HL-60 (cell line): Measurements from ENCODE around the gene TEX54.
A peak's percentile ranks its signal among the peaks of the same experiment; 100 is the strongest.

Experiments
- DNase-seq, 2 experiments: peaks; one replicate each; pipeline ENCODE4 v3.0.0-alpha.2; 2010 to 2020; ENCODE audit warnings: low read depth in 1 of 2, low spot score in 1 of 2
- H3K27ac ChIP-seq: fragments of 250-450 bp; sonication (Bioruptor Pico); replicated peaks from 2 replicates; pipeline ENCODE4 v1.5.1; 2020; ENCODE audit warnings: mild to moderate bottlenecking, moderate library complexity
- H3K27me3 ChIP-seq: fragments of 250-450 bp; sonication (Bioruptor Pico); 2 replicates; pipeline ENCODE4 v1.5.1; 2021; ENCODE audit warnings: mild to moderate bottlenecking, moderate library complexity; ENCODE audit not compliant: insufficient read depth, poor library complexity, severe bottlenecking
- H3K4me3 ChIP-seq: replicated peaks from 2 replicates; pipeline ENCODE4 v1.5.1; 2011; ENCODE audit warnings: mild to moderate bottlenecking, control low read depth, low read length; ENCODE audit not compliant: insufficient read depth
- GABPA ChIP-seq: IDR thresholded peaks from 2 replicates; pipeline ENCODE4 v1.6.1; 2012; ENCODE audit warnings: low read depth
- POLR2AphosphoS5 ChIP-seq: IDR thresholded peaks from 2 replicates; pipeline ENCODE4 v1.6.1; 2012; ENCODE audit warnings: low read depth
- SPI1 ChIP-seq: IDR thresholded peaks from 2 replicates; pipeline ENCODE4 v1.6.1; 2012; ENCODE audit warnings: low read depth, mild to moderate bottlenecking, borderline replicate concordance
- TF ChIP-seq, protein P1 (sequence below): IDR thresholded peaks from one replicate; pipeline ENCODE4 v1.5.1; 2011; ENCODE audit warnings: low read length, control low read depth, inconsistent platforms; ENCODE audit not compliant: insufficient read depth
- TF ChIP-seq, protein P2 (sequence below): IDR thresholded peaks from 2 replicates; pipeline ENCODE4 v1.6.1; 2012; ENCODE audit warnings: low read depth; ENCODE audit not compliant: insufficient replicate concordance

TEX54 gene

DNA sequence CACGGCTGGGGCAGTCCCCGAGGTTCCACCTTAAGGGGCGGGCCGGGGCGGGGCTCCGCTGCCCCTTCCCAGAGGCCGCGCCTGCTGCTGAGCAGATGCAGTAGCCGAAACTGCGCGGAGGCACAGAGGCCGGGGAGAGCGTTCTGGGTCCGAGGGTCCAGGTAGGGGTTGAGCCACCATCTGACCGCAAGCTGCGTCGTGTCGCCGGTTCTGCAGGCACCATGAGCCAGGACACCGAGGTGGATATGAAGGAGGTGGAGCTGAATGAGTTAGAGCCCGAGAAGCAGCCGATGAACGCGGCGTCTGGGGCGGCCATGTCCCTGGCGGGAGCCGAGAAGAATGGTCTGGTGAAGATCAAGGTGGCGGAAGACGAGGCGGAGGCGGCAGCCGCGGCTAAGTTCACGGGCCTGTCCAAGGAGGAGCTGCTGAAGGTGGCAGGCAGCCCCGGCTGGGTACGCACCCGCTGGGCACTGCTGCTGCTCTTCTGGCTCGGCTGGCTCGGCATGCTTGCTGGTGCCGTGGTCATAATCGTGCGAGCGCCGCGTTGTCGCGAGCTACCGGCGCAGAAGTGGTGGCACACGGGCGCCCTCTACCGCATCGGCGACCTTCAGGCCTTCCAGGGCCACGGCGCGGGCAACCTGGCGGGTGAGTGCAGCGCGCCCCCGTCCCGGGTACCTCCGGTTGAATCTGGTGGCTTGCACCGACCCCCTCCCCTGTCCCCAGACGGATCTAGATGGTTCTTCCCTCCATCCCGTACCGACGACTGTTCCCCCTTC is 48.4 kb upstream of the TEX54 start, which contains the start of gene SLC3A2:
SLC3A2 (plus strand) TSS at position 94 of the 776 bp plus-strand sequence; CDS start at position 222, 128 bp downstream.
- TF ChIP-seq POLR2AphosphoS5 (peak; percentile 98), GABPA (no peak), SPI1 (no peak)
- TF ChIP-seq, protein P1, sequence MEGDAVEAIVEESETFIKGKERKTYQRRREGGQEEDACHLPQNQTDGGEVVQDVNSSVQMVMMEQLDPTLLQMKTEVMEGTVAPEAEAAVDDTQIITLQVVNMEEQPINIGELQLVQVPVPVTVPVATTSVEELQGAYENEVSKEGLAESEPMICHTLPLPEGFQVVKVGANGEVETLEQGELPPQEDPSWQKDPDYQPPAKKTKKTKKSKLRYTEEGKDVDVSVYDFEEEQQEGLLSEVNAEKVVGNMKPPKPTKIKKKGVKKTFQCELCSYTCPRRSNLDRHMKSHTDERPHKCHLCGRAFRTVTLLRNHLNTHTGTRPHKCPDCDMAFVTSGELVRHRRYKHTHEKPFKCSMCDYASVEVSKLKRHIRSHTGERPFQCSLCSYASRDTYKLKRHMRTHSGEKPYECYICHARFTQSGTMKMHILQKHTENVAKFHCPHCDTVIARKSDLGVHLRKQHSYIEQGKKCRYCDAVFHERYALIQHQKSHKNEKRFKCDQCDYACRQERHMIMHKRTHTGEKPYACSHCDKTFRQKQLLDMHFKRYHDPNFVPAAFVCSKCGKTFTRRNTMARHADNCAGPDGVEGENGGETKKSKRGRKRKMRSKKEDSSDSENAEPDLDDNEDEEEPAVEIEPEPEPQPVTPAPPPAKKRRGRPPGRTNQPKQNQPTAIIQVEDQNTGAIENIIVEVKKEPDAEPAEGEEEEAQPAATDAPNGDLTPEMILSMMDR, result peak; percentile 50
- TF ChIP-seq, protein P2, sequence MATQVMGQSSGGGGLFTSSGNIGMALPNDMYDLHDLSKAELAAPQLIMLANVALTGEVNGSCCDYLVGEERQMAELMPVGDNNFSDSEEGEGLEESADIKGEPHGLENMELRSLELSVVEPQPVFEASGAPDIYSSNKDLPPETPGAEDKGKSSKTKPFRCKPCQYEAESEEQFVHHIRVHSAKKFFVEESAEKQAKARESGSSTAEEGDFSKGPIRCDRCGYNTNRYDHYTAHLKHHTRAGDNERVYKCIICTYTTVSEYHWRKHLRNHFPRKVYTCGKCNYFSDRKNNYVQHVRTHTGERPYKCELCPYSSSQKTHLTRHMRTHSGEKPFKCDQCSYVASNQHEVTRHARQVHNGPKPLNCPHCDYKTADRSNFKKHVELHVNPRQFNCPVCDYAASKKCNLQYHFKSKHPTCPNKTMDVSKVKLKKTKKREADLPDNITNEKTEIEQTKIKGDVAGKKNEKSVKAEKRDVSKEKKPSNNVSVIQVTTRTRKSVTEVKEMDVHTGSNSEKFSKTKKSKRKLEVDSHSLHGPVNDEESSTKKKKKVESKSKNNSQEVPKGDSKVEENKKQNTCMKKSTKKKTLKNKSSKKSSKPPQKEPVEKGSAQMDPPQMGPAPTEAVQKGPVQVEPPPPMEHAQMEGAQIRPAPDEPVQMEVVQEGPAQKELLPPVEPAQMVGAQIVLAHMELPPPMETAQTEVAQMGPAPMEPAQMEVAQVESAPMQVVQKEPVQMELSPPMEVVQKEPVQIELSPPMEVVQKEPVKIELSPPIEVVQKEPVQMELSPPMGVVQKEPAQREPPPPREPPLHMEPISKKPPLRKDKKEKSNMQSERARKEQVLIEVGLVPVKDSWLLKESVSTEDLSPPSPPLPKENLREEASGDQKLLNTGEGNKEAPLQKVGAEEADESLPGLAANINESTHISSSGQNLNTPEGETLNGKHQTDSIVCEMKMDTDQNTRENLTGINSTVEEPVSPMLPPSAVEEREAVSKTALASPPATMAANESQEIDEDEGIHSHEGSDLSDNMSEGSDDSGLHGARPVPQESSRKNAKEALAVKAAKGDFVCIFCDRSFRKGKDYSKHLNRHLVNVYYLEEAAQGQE, result peak; percentile 46
- peak; percentile 88 to 95 for DNase-seq
- Histone ChIP-seq H3K4me3 (peak within 1 kb of the TSS; percentile 51), H3K27ac (peak within 1 kb of the TSS; percentile 98), H3K27me3 (no peaks in the 10 kb centered on the region)

DNA sequence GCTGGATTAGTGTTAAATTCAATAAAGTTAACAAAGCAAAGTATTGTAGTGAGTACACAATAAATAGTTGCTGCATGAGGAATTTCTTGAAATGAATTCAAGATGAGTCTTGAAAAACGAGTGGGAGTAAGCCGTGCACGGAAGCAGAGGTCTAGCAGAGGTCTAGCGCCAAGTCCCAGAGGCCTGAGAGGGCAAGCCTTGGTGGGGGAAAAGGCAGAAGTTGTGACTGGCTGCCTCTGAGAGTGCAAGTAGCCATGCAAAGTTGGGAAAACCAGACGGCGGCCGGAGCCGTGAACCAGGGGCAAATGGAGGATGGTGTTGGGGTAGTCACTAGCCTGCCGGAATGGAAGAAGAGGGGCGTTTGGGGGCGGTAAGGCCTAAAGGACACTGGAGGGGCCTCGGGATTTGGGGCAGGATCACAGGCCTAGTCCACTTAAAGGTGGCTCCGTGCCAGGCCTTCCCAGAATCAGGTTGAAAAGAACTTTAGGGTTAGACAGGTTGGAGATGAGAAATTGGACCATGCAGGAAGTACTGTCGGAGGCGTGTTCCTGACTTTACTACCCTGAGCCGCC is 47.7 kb upstream of the TEX54 start:
- Histone ChIP-seq H3K4me3 (peak overlapping the region; percentile 51), H3K27me3 (no peaks in the 10 kb centered on the region), H3K27ac (peak overlapping the region; percentile 98)
- DNase-seq, result peak in 1 of 2 experiments; percentile 73
- TF ChIP-seq, protein P2, result no peak
- TF ChIP-seq GABPA (no peak), POLR2AphosphoS5 (no peak), SPI1 (no peak)
- TF ChIP-seq, protein P1, result no peak

DNA sequence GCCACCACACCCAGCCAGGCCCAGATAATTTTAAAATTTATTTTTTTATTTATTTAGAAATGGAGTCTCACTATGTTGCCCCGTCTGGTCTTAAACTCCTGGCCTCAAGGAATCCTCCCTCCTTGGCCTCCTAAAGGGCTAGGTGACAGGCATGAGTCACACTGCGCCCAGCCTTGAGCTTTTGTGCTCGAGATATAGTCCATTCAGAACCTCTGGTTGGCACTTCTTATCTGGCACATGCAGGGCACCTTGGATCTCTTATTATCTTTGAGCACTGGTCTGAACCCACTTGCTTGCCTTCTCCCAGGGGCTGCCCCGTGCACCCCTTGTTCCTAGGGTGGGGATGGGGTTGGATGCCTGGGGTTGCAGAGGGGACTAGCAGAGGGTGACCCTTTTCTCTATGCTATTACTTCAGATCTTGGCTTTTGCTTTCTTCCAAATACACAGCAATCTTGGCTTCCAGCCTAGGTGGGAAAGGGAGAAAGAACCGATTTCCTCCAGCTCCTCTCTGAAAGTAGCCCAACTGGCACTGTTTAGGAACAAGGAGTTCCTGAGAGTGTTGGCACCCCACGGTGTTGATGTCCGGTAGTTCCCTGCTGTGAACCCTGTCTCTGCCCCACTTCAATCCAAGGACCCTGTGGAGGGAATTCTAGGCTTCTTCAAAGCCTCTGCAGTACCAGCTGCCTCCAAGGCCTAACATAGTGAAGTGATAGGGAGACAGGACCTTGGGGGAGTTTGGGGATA is 46.8 kb upstream of the TEX54 start:
- H3K27ac ChIP-seq, result peak overlapping the region; percentile 98
- no peak for DNase-seq
- no peak for TF ChIP-seq GABPA
- no peak; the same call in 1 of the 2 replicates for TF ChIP-seq POLR2AphosphoS5
- TF ChIP-seq SPI1, result no peak
- TF ChIP-seq, protein P2, result no peak
- TF ChIP-seq, protein P1, result no peak

More for the DNA sequence above, 46.8 kb upstream of the TEX54 start:
- peak overlapping the region; percentile 51; the same call in 1 of the 2 replicates for H3K4me3 ChIP-seq
- H3K27me3 ChIP-seq, result no peaks in the 10 kb centered on the region
